GM18861 (cell line): ENCODE measurements around the gene C17orf75.
A peak's percentile ranks its signal among the peaks of the same experiment; 100 is the strongest.
"Not testable (repeated sequence)": the region's sequence is repeated elsewhere in the genome, so short reads cannot be mapped to it uniquely, and the experiment has no call there.

Source experiments
- ATAC-seq: cut with Tn5 transposase; IDR thresholded peaks from one replicate; pipeline ENCODE4 v1.9.1; 2021; ENCODE audit not compliant: unreplicated experiment

C17orf75 gene

GRCh38 chr17:32348483-32348800 lies 6.5 kb upstream of the C17orf75 start:
- ATAC-seq, result no peak

DNA sequence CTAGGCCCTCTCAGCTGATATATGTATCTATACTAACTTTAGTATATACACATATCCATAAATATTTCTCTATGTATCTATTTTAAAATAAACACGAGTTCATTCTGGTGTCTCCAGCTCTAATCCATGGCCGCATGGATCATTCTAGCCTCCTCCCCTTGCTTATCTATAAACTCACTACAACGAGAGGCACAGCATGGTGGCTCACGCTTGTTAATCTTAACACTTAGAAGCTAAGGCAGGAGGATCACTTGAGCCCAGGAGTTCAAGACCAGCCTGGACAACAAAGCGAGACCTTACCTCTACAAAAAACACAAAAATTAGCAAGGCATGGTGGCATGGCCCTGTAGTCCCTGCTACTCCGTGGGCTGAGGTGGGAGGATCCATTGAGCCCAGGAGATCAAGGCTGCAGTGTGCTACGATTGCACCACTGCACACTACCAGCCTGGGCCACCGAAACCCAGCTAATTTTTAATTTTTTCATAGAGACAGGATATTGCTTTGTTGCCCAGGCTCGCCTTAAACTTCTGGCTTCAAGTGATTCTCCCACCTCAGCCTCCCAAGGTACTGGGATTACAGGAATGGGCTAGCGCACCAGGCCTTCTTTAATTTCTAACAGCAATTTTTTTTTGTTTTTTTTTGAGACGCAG lies 4.1 kb upstream of the C17orf75 start:
- ATAC-seq, result no peak

DNA sequence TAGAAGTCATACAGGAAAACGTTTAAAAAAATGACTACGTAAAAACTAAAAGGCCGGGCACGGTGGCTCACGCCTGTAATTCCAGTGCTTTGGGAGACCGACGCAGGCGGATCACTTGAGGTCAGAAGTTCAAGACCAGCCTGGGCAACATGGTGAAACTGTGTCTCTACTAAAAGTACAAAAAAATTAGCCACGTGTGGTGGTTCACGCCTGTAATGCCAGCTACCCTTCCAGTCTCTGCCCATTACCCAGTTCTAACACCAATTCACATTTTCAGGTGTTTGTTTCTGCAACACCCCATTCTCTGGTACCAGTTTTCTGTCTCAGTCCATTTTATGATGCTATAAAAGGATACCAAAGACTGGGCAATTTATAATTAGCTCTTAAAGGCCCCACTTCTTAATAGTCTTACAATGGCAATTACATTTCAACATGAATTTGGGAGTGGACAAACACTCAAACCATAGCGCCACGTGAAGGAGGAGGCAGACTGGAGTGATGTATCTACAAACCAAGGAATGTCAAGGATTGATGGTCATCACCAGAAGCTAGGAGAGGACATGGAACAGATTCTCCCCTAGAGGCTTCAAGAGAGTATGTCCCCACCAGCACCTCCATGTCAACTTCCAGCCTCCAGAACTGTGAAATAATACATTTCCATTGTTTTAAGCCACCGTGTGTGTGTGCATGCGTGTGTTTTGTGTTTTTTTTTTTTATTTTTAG lies 791 bp upstream of the C17orf75 start:
- no peak for ATAC-seq

DNA sequence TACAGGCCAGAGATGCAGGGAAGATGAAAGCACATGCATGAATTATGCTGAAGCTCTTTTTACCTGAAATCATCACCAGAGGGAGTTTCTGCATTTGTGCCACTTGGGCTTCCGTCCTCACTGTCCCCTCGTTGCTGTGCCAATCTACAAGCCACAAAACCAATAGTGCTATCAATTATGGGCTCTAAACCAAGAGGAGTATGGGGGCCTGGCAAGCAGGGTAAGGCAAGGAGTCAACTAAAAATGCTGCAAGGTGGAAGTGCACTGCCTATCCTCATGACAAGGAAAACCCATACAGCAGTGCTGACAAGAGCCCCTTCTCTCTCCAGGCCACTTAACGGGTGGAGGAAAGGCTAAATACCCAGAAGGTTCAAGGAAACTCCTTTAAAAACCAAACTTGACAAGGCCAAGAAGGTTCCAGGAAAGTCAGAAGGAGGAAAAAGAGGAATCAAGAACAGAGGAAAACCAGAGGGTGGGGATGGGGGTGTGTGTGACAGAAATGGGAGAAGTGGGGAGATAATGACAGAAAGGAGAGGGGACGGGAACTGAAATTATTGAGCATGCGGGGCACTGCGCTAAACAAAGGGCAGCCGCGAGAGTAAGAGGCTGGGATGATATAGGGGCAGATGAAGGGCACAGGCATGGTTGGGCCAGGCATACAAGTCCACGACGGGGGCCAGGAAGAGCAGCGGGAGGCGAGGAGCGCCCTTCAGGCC lies 674 bp downstream of the C17orf75 start:
- ATAC-seq, result no peak

GRCh38 chr17:32335687-32336086 lies 6.3 kb downstream of the C17orf75 start:
- no peak for ATAC-seq

GRCh38 chr17:32335046-32335445 lies 6.9 kb downstream of the C17orf75 start:
- ATAC-seq, result no peak

- no peak for ATAC-seq
Observed at GRCh38 chr17:32333187-32333586, 8.8 kb downstream of the C17orf75 start.

DNA sequence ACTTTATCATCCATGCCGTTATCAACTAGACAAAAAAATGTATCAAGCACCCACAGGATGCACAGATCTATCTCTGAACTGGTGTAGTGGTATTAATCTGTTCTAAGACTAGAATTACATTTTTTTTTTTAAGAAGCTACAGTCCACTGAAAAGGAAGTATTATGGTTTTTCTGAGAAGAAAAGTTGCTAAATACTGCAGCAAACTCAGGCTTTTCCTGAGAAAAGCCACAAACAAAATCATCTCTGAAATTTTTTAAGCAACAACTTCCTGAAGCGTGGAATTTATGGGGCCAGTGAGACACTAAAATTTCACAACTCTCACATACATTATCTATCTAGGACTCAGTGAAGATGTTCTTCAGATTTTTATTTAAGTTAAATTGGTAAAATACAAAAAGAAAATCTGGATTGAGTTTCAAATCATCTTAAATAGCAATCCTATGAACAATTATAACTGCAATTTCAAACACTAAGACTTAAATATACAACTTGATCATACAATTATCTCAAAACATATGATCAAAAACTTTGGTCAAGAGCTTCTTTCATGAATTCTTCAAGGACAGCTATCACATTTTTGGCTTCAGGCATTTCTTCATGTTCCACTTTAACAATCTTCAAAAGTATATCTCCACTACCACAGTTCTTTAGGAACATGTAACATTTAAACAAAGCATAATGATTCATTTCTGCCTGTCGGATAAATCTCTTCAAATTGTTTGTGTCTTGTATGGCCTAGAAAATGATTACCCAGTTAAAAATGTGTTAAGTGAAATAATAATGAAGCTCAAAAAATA lies 10.5 kb downstream of the C17orf75 start:
- no peak for ATAC-seq

- ATAC-seq, result no peak
Observed at GRCh38 chr17:32330147-32330546, 11.8 kb downstream of the C17orf75 start.

GRCh38 chr17:32327911-32328310 lies 14.1 kb downstream of the C17orf75 start:
- ATAC-seq, result no peak

DNA sequence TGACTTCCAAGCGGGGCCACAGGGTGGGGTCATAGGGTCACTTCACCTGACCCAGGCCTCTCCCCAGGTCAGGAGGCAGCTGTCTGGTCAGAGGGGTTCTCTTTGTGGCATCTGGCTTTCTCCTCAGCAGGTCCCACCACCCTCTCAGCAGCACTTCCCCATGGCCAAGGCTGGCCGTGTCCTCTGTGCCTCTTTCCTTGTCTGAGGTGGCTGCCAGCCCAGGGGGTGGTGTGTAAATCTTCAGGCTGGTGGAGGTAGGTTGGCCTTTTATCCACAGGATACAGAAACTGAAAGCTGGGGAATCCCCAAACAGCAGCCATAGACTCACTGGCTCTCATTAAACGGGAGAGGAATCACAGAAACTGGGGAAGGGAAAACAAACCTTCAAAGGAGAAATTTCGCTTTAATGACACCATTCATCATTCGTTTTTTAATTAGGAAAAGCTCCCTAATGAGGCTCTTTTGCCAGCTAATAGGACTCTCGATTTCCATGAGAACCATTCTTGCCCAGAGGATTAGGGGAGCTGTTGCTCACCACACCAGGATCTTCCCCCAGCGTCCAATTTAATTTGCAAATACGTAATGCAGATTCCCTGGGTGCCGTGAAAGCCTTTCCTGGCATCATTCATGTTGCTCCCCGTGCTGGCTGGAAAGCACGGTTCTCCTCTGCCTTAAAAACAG lies 18.0 kb downstream of the C17orf75 start:
- no peak for ATAC-seq

- ATAC-seq, result no peak
Observed at GRCh38 chr17:32323046-32323445, 18.9 kb downstream of the C17orf75 start.

- ATAC-seq, result no peak
Observed at GRCh38 chr17:32320847-32321246, 21.1 kb downstream of the C17orf75 start.

GRCh38 chr17:32320080-32320479 lies 21.9 kb downstream of the C17orf75 start:
- not testable (repeated sequence) for ATAC-seq

- peak; percentile 52 for ATAC-seq
Observed at GRCh38 chr17:32319548-32319905, 22.4 kb downstream of the C17orf75 start.

DNA sequence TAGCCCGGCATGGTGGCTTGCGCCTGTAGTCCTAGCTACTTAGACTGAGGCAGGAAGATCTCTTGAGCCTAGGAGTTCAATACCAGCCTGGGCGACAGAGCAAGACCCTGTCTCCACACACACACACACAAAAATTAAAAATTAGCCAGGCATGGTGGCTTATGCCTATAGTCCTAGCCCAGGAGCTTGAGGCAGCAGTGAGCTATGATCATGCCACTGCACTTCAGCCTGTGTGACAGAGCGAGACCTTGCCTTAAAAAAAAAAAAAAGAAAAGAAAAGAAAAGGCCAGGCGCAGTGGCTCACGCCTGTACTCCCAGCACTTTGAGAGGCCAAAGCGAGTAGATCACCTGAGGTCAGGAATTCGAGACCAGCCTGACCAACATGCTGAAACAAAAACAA lies 23.9 kb downstream of the C17orf75 start:
- no peak for ATAC-seq

GRCh38 chr17:32317353-32317752 lies 24.6 kb downstream of the C17orf75 start:
- ATAC-seq, result no peak

DNA sequence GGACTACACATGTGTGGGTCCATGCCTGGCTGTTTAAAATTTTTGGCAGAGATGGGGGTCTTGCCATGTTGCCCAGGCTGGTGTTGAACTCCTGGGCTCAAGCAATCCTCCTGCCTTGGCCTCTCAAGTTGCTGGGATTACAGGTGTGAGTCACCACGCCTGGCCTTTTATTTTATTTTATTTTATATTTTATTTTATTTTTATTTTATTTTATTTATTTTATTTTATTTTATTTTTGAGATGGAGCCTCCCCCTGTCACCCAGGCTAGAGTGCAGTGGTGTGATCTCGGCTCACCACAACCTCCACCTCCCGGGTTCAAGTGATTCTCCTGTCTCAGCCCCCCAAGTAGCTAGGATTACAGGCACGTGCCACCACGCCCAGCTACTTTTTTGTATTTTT lies 25.3 kb downstream of the C17orf75 start:
- ATAC-seq, result not testable (repeated sequence)

DNA sequence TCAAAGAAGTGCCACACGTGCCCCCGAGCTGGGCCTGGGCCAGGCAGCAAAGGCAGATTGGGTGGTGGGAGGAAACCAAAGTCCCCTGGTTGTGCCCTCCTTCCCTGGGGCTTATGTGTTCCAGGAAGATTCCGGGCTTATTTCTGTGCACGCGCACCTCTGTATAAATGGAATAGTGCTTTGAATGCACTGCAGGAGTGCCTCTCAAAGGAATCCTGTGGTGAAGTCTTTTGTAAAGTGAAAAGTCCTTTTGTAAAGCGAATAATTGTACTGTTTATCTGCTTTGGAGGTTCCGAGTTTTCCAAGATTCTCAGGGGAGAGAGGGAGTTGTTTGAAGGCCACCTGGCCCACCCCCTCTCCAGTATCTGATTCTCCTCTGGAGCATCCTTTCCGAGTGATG lies 26.8 kb downstream of the C17orf75 start:
- ATAC-seq, result no peak

- no peak for ATAC-seq
Observed at GRCh38 chr17:32314636-32315035, 27.3 kb downstream of the C17orf75 start.

- no peak for ATAC-seq
Observed at GRCh38 chr17:32311028-32311536, 30.9 kb downstream of the C17orf75 start.
